Glutamatergic neuron (in vitro differentiated cells): ENCODE data around the gene HDAC9. TPM values are rescaled to one million over a fixed set of nuclear protein-coding genes. Genes with fewer than 3 reads are reported as not detected.

Source experiments
- DNase-seq: peaks from one replicate; pipeline ENCODE4 v3.0.0; 2022
- H3K27ac Mint-ChIP-seq: one replicate; pipeline ENCODE4 v1.8.0; 2020; ENCODE audit warnings: mild to moderate bottlenecking, mixed read lengths, inconsistent platforms; ENCODE audit not compliant: unreplicated experiment
- H3K27me3 Mint-ChIP-seq: one replicate; pipeline ENCODE4 v1.8.0; 2020; ENCODE audit warnings: mild to moderate bottlenecking, moderate library complexity, mixed read lengths, inconsistent platforms; ENCODE audit not compliant: unreplicated experiment
- H3K36me3 Mint-ChIP-seq: one replicate; pipeline ENCODE4 v1.8.0; 2020; ENCODE audit warnings: mild to moderate bottlenecking, mixed read lengths, inconsistent platforms; ENCODE audit not compliant: unreplicated experiment
- H3K4me1 Mint-ChIP-seq: one replicate; pipeline ENCODE4 v1.8.0; 2020; ENCODE audit warnings: mild to moderate bottlenecking, low read depth, mixed read lengths, inconsistent platforms; ENCODE audit not compliant: unreplicated experiment
- H3K4me3 Mint-ChIP-seq: one replicate; pipeline ENCODE4 v1.8.0; 2020; ENCODE audit warnings: mild to moderate bottlenecking, mixed read lengths, inconsistent platforms; ENCODE audit not compliant: unreplicated experiment
- H3K9me3 Mint-ChIP-seq: one replicate; pipeline ENCODE4 v1.8.0; 2020; ENCODE audit warnings: mild to moderate bottlenecking, moderate library complexity, mixed read lengths, inconsistent platforms; ENCODE audit not compliant: unreplicated experiment
- total RNA-seq: library from RNA; stranded (reverse); fragmentation: NEBNext Ultra II Directional; extraction: Animal tissue kit (Norgen Biotek cat#: 25700); gene quantifications from one replicate; pipeline ENCODE4 v1.2.1, GENCODE V29; 2021; ENCODE audit not compliant: unreplicated experiment
- TF ChIP-seq, protein P1 (sequence below): fragments of 200-600 bp; sonication (generic); IDR thresholded peaks from one replicate; pipeline ENCODE4 v1.5.0; 2021; ENCODE audit not compliant: partially characterized antibody, unreplicated experiment

The HDAC9 gene
- total RNA-seq, 1 donor from 2014 or later, result 94.8 TPM

DNA sequence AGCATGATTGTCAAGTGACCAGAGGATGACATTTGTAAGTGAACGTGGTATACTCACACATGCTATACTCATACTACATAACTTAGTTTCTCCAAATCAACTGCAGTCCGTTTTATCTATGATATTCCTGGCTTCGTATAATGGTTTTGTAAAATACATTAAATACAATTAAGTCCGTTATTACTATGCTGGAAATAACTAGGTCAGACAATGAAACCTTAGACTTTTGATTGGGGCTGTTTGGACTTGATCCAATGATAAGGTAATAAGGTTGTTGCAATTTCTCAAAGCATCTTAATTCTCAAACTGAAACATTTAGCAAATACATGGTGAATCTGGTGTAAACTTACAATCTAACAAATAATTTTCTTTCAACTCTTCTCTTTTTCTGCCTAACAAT is 504.9 kb downstream of the HDAC9 start:
- no peak for DNase-seq
- Mint-ChIP-seq H3K27ac (no peak overlapping the region), H3K4me3 (no peak overlapping the region), H3K9me3 (no peaks in the 10 kb centered on the region), H3K36me3 (no peaks in the 10 kb centered on the region), H3K27me3 (no peaks in the 10 kb centered on the region), H3K4me1 (no peaks in the 10 kb centered on the region)
- TF ChIP-seq, protein P1, sequence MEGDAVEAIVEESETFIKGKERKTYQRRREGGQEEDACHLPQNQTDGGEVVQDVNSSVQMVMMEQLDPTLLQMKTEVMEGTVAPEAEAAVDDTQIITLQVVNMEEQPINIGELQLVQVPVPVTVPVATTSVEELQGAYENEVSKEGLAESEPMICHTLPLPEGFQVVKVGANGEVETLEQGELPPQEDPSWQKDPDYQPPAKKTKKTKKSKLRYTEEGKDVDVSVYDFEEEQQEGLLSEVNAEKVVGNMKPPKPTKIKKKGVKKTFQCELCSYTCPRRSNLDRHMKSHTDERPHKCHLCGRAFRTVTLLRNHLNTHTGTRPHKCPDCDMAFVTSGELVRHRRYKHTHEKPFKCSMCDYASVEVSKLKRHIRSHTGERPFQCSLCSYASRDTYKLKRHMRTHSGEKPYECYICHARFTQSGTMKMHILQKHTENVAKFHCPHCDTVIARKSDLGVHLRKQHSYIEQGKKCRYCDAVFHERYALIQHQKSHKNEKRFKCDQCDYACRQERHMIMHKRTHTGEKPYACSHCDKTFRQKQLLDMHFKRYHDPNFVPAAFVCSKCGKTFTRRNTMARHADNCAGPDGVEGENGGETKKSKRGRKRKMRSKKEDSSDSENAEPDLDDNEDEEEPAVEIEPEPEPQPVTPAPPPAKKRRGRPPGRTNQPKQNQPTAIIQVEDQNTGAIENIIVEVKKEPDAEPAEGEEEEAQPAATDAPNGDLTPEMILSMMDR, result no peak

DNA sequence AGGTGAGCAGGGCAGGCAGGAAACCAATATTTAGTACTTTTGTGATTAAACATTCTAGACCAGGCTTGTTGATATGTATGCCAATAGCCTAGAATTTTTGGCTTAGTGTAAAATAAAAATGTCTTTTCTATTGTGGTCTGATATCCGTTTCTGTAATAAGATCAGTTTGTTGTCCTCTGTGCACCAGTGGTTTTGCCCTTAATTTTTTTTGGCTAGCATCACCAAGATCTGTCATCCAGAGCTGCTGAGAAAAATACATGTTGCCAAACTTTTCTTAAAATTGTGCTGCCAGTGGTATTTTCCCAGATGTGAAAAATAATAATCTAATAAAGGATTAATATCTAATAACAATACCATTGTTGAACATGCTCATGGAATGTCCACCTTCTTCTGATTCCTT is 506.3 kb downstream of the HDAC9 start:
- Mint-ChIP-seq H3K4me1 (no peaks in the 10 kb centered on the region), H3K4me3 (no peak overlapping the region)

DNA sequence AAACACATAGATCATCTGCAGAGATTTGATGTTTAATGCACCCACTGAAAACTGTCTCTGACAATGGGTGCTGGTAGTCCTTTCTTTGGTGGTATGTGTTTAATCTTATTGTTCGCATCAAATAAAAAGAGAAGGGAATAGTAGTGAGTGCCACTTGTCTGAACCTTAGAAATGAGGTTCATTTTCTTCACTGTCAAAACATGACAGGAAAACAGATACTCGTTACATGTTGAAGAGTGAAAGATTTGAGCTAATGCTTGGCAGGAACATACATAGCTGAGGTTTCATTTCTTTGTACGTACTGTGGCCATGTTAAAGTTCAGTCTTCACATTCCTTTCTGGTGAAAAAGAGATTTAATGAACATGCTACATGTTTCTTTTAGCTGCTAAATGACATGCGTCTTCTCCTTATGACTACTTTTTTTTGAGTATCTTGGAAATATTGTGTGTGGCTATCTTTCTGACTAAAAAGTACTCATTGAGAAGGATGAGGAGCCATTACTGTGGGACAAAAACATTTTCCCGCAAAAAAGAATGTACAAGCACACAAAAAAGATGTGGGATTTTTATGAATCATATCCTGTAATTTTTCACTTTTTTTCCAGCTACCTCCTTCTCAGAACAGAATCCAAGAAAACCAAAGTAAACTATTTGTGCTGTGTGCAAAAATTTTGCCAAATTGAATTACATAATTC is 513.8 kb downstream of the HDAC9 start:
- no peak overlapping the region for H3K4me3 Mint-ChIP-seq
- H3K27me3 Mint-ChIP-seq, result no peaks in the 10 kb centered on the region
- no peaks in the 10 kb centered on the region for H3K9me3 Mint-ChIP-seq
- H3K4me1 Mint-ChIP-seq, result no peaks in the 10 kb centered on the region
- no peak for DNase-seq
- no peak overlapping the region for H3K27ac Mint-ChIP-seq
- no peaks in the 10 kb centered on the region for H3K36me3 Mint-ChIP-seq
- TF ChIP-seq, protein P1, result no peak

More for the DNA sequence above, 506.3 kb downstream of the HDAC9 start:
- Mint-ChIP-seq H3K27me3 (no peaks in the 10 kb centered on the region), H3K36me3 (no peaks in the 10 kb centered on the region), H3K27ac (no peak overlapping the region), H3K9me3 (no peaks in the 10 kb centered on the region)
- DNase-seq, result no peak
- TF ChIP-seq, protein P1, result no peak

DNA sequence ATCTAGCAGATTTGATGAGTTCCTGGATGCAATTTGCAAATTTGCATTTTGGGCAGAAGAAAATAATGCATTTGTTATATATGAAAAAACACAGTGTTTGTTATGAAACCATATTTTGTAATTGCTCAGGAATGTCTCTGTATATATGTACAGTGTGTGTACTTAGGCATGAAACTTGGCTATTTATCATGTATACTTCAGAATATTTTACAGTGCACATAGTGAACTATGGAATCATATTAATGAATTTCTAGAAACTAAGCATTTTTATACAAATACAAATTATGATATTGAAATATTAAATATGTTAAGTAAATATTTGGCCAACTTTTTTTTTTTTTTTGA is 514.4 kb downstream of the HDAC9 start:
- Mint-ChIP-seq H3K9me3 (no peaks in the 10 kb centered on the region), H3K27me3 (no peaks in the 10 kb centered on the region), H3K4me1 (no peaks in the 10 kb centered on the region), H3K4me3 (no peak overlapping the region), H3K27ac (no peak overlapping the region), H3K36me3 (no peaks in the 10 kb centered on the region)
- TF ChIP-seq, protein P1, result no peak
- DNase-seq, result no peak

DNA sequence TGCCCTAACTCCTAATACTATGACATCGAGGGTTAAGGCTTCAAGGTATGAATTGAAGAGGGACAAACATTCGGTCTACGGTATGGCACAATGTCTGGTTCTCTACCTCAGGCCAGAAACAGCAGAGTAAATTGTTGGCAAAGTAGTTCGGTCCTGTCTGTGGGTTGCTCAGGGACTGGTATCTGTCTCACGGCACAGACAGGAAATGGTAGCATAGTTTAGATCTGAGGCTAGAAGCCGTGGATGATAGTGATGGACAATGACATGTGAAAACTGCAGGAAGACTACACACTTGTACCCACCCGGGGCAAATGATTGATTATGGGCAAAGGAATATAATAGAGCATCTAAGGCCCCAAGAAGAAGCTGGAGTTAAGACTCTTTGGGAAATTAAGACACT is 515.7 kb downstream of the HDAC9 start:
- no peaks in the 10 kb centered on the region for H3K27me3 Mint-ChIP-seq
- H3K9me3 Mint-ChIP-seq, result no peaks in the 10 kb centered on the region
- DNase-seq, result no peak
- H3K36me3 Mint-ChIP-seq, result no peaks in the 10 kb centered on the region
- no peak overlapping the region for H3K27ac Mint-ChIP-seq
- no peak overlapping the region for H3K4me3 Mint-ChIP-seq
- H3K4me1 Mint-ChIP-seq, result no peaks in the 10 kb centered on the region
- TF ChIP-seq, protein P1, result no peak
